GM19328 (cell line): ENCODE measurements around the gene PIGU.
"Not testable (repeated sequence)": the region's sequence is repeated elsewhere in the genome, so short reads cannot be mapped to it uniquely, and the experiment has no call there.

ENCODE experiments used
- ATAC-seq: cut with Tn5 transposase; IDR thresholded peaks from one replicate; pipeline ENCODE4 v1.9.1; 2021; ENCODE audit warnings: mild to moderate bottlenecking, moderate library complexity; ENCODE audit not compliant: unreplicated experiment

Gene PIGU

GRCh38 chr20:34516247-34517113 lies 160.4 kb downstream of the PIGU start, which contains the start of gene DYNLRB1:
DYNLRB1 (plus strand) TSS chr20:34516422; CDS start chr20:34516459, 37 bp downstream.
- peak; percentile 55 for ATAC-seq

- ATAC-seq: peak; percentile 39
These were observed 161.2 kb downstream of the PIGU start for GRCh38 chr20:34515484-34516246.

- no peak for ATAC-seq
These were observed 161.9 kb downstream of the PIGU start for GRCh38 chr20:34514897-34515483.

- ATAC-seq: not testable (repeated sequence)
These were observed 162.9 kb downstream of the PIGU start for GRCh38 chr20:34514034-34514433.

GRCh38 chr20:34512955-34513419 lies 163.9 kb downstream of the PIGU start:
- no peak for ATAC-seq

GRCh38 chr20:34512266-34512954 lies 164.5 kb downstream of the PIGU start:
- ATAC-seq: no peak

GRCh38 chr20:34511891-34512265 lies 165.0 kb downstream of the PIGU start:
- ATAC-seq: no peak

GRCh38 chr20:34510575-34510974 lies 166.3 kb downstream of the PIGU start:
- ATAC-seq: no peak
